ENCODE results near the gene DRD4.

The DRD4 gene

GRCh38 chr11:608791-609251 is 28.2 kb upstream of the DRD4 start:
- Histone ChIP-seq H3K27me3 (ENCODE audit: control insufficient read depth, low read length) (no peaks in the 10 kb centered on the region), H3K4me3 (ENCODE audit: low read length) (no peak overlapping the region), H3K4me2 (ENCODE audit: low read length) (no peak overlapping the region), H3F3A (ENCODE audit: control insufficient read depth, insufficient read depth) (peaks cover 6% of the 10 kb centered on the region; the same call in 1 of the 2 replicates), H4K20me1 (ENCODE audit: control insufficient read depth, insufficient read depth, low read depth, low read length) (peaks cover 8% of the 10 kb centered on the region), H3K9me2 (replicated peaks; ENCODE audit: control insufficient read depth, low read length) (no peaks in the 10 kb centered on the region), H3K27ac (ENCODE audit: low read depth, low read length) (no peak overlapping the region), H3K4me1 (ENCODE audit: control insufficient read depth, low read length) (peaks cover 7% of the 10 kb centered on the region), H3K36me3 (ENCODE audit: control insufficient read depth, low read length) (peaks cover 90% of the 10 kb centered on the region), H3K79me2 (ENCODE audit: control insufficient read depth, low read length) (no peaks in the 10 kb centered on the region; the same call in none of the 2 replicates), H3K9me3 (ENCODE audit: control insufficient read depth, insufficient read depth, low read length) (no peaks in the 10 kb centered on the region)
- TF ChIP-seq EZH2phosphoT487 (IDR thresholded peaks at IDR 0.05; ENCODE audit: borderline replicate concordance, low read length) = no peak
- no peak for TF ChIP-seq CTCF (IDR thresholded peaks at IDR 0.05; ENCODE audit: low read depth, low read length, poor library complexity, severe bottlenecking)

- H3K9me3 ChIP-seq (ENCODE audit: control insufficient read depth, insufficient read depth, low read length) = no peaks in the 10 kb centered on the region
- no peaks in the 10 kb centered on the region; the same call in none of the 2 replicates for H3K79me2 ChIP-seq (ENCODE audit: control insufficient read depth, low read length)
- H3K27ac ChIP-seq (ENCODE audit: low read depth, low read length) = no peak overlapping the region
- no peak for TF ChIP-seq EZH2phosphoT487 (IDR thresholded peaks at IDR 0.05; ENCODE audit: borderline replicate concordance, low read length)
- no peak for TF ChIP-seq CTCF (IDR thresholded peaks at IDR 0.05; ENCODE audit: low read depth, low read length, poor library complexity, severe bottlenecking)
- H3K4me3 ChIP-seq (ENCODE audit: low read length) = no peak overlapping the region
- peaks cover 85% of the 10 kb centered on the region for H3K36me3 ChIP-seq (ENCODE audit: control insufficient read depth, low read length)
- no peak overlapping the region for H3K4me2 ChIP-seq (ENCODE audit: low read length)
- H3K9me2 ChIP-seq (replicated peaks; ENCODE audit: control insufficient read depth, low read length) = no peaks in the 10 kb centered on the region
- peaks cover 11% of the 10 kb centered on the region for H4K20me1 ChIP-seq (ENCODE audit: control insufficient read depth, insufficient read depth, low read depth, low read length)
- H3K4me1 ChIP-seq (ENCODE audit: control insufficient read depth, low read length) = peaks cover 12% of the 10 kb centered on the region
- H3K27me3 ChIP-seq (ENCODE audit: control insufficient read depth, low read length) = no peaks in the 10 kb centered on the region
- H3F3A ChIP-seq (ENCODE audit: control insufficient read depth, insufficient read depth) = peaks cover 6% of the 10 kb centered on the region; the same call in 1 of the 2 replicates
Observed at GRCh38 chr11:609341-609811, 27.7 kb upstream of the DRD4 start.

DNA sequence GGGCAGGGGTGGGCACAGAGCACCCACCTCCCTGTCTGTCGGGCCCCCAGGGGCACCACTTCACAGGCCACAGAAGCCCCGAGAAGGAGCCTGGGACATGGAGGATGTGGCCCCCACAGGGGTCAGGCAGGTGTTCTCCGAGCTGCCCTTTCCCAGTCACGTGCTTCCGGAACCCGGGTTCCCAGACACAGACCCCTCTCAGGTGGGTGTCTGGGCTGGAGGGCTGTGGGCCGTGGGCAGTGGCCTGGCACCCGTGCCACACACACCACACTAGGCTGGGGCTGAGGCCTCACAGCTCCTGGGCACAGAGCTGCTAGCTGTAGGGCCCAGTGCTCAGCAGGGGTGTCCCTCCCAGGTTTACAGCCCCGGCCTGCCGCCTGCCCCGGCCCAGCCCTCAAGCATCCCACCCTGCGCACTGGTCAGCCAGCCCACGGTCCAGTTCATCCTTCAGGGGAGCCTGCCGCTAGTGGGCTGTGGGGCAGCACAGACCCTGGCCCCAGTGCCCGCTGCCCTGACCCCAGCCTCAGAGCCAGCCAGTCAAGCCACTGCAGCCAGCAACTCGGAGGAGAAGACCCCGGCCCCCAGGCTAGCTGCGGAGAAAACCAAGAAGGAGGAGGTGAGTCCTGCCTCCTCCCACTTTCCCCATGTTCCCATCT is 26.8 kb upstream of the DRD4 start:
- no peak for TF ChIP-seq EZH2phosphoT487 (IDR thresholded peaks at IDR 0.05; ENCODE audit: borderline replicate concordance, low read length)
- TF ChIP-seq CTCF (IDR thresholded peaks at IDR 0.05; ENCODE audit: low read depth, low read length, poor library complexity, severe bottlenecking) = no peak
- H3K9me2 ChIP-seq (replicated peaks; ENCODE audit: control insufficient read depth, low read length) = no peaks in the 10 kb centered on the region
- H3K4me2 ChIP-seq (ENCODE audit: low read length) = no peak overlapping the region
- no peaks in the 10 kb centered on the region; the same call in none of the 2 replicates for H3K79me2 ChIP-seq (ENCODE audit: control insufficient read depth, low read length)
- H3F3A ChIP-seq (ENCODE audit: control insufficient read depth, insufficient read depth) = peaks cover 6% of the 10 kb centered on the region; the same call in 1 of the 2 replicates
- H3K27me3 ChIP-seq (ENCODE audit: control insufficient read depth, low read length) = no peaks in the 10 kb centered on the region
- H3K9me3 ChIP-seq (ENCODE audit: control insufficient read depth, insufficient read depth, low read length) = no peaks in the 10 kb centered on the region
- H3K4me1 ChIP-seq (ENCODE audit: control insufficient read depth, low read length) = peaks cover 20% of the 10 kb centered on the region
- H4K20me1 ChIP-seq (ENCODE audit: control insufficient read depth, insufficient read depth, low read depth, low read length) = peaks cover 11% of the 10 kb centered on the region
- peaks cover 81% of the 10 kb centered on the region for H3K36me3 ChIP-seq (ENCODE audit: control insufficient read depth, low read length)
- no peak overlapping the region for H3K4me3 ChIP-seq (ENCODE audit: low read length)
- H3K27ac ChIP-seq (ENCODE audit: low read depth, low read length) = no peak overlapping the region
